Motor neuron (in vitro differentiated cells): ENCODE results near the gene GSG1L2. TPM values are rescaled to one million over a fixed set of nuclear protein-coding genes. Genes with fewer than 3 reads are reported as not detected.

Experiments used
- ATAC-seq, 8 experiments: fragments of 200-7000 bp; cut with Tn5 transposase; replicated peaks in 6 of 8; 2 replicates each; pipeline ENCODE4 v1.8.0; 2021; ENCODE audit warnings: mild to moderate bottlenecking in 8 of 8, moderate library complexity in 8 of 8
- H3K27ac ChIP-seq, 2 donors: fragments of 250-450 bp; sonication (Bioruptor Pico); 2 replicates each; pipeline ENCODE4 v1.9.0; 2021; ENCODE audit warnings: antibody characterized with exemption in 2 of 2, mild to moderate bottlenecking in 2 of 2, moderate library complexity in 1 of 2
- H3K4me1 ChIP-seq, 2 donors: fragments of 250-450 bp; sonication (Bioruptor Pico); replicated peaks in 1 of 2; 2 replicates each; pipeline ENCODE4 v1.6.1; 2021; ENCODE audit warnings: antibody characterized with exemption in 2 of 2, mild to moderate bottlenecking in 2 of 2, moderate library complexity in 1 of 2
- H3K4me3 ChIP-seq, 5 donors: fragments of 250-450 bp; sonication (Bioruptor Pico); 2 replicates each; pipeline ENCODE4 v1.9.0; 2021; ENCODE audit warnings: antibody characterized with exemption in 5 of 5, mild to moderate bottlenecking in 5 of 5, moderate library complexity in 4 of 5
- WGBS, 10 experiments: fragments of 450-650 bp; shearing (Covaris generic); methylation state at CpG; one replicate each; pipeline ENCODE4 v1.0.0; 2022; 5-methylcytosine and 5-hydroxymethylcytosine counted together
- in situ Hi-C, 9 experiments: fragments of 400-800 bp; cut with MboI; loops; one replicate each; pipeline ENCODE4 v1.15.0; 2021; ENCODE audit warnings: low sequenced_read_pairs in 9 of 9, low pct_unique_long_range_greater_than_20kb in 2 of 9; ENCODE audit not compliant: unreplicated experiment in 9 of 9
- total RNA-seq, 8 experiments: library from RNA; unstranded; fragments of 300-600 nt; gene quantifications; 2 replicates each; pipeline versions ENCODE4 v1.2.3 to v1.2.4, GENCODE V29; 2022

Gene GSG1L2
- total RNA-seq, result not detected

- in situ Hi-C loops, result no loop called here
- H3K4me3 ChIP-seq, result no peak within 1 kb of the TSS
- no peak for ATAC-seq
- 63 to 100% (median 80%) methylated on average over 1 to 10 of the region's 15 CpGs; no CpG with 5 or more reads in 7 of the 10 experiments for WGBS, 10 experiments
- no peaks in the 10 kb centered on the region for H3K4me1 ChIP-seq
- no peak within 1 kb of the TSS for H3K27ac ChIP-seq
These were observed at the start of gene GSG1L2 for GRCh38 chr17:9821921-9822320. Gene GSG1L2 (minus strand): TSS chr17:9822079. CDS start chr17:9822071, 8 bp downstream.

GRCh38 chr17:9868552-9868951, 46.7 kb upstream of the GSG1L2 start:
- peak in 5 of 8 experiments; percentile 49 to 98 (median 86) for ATAC-seq
- H3K4me1 ChIP-seq, result peaks cover 3 to 9% of the 10 kb centered on the region in 2 donors
- H3K4me3 ChIP-seq, result no peak overlapping the region
- in situ Hi-C loops, result no loop called here
- WGBS, 10 experiments, result 0 to 42% (median 11%) methylated on average over 1 to 3 of the region's 3 CpGs; no CpG with 5 or more reads in 3 of the 10 experiments
- H3K27ac ChIP-seq, result no peak overlapping the region

GRCh38 chr17:9865586-9865985, 43.7 kb upstream of the GSG1L2 start:
- WGBS, 10 experiments, result 0 to 60% (median 28%) methylated on average over 1 of the region's 1 CpG; no CpG with 5 or more reads in 2 of the 10 experiments
- in situ Hi-C loops, result no loop called here
- Histone ChIP-seq H3K27ac (no peak overlapping the region), H3K4me3 (no peak overlapping the region), H3K4me1 (peaks cover 3 to 9% of the 10 kb centered on the region in 2 donors)
- ATAC-seq, result no peak

DNA sequence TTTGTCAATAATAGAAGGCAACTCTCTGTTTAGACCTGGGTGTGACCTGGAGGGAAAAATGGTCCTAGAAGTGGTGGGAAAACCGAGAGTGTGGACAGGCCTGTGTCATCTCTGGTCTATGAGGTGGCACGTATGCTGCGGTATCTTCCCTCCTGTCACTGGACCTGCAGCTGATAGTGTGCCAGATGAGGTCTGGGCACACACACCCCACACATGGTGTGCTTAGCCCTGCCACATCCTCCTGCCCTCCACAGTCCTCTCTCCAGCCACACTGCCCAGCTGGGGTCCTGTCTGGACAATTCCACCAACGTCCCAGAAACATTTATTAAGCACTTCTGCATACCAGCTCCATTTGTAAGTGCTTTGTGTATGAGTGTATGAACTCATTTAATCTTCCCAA, 41.1 kb upstream of the GSG1L2 start:
- WGBS, 10 experiments, result 0 to 74% (median 57%) methylated on average over 1 to 4 of the region's 4 CpGs; no CpG with 5 or more reads in 6 of the 10 experiments
- Histone ChIP-seq H3K4me3 (no peak overlapping the region), H3K4me1 (no peaks in the 10 kb centered on the region), H3K27ac (no peak overlapping the region)
- in situ Hi-C loops, result no loop called here
- ATAC-seq, result no peak

DNA sequence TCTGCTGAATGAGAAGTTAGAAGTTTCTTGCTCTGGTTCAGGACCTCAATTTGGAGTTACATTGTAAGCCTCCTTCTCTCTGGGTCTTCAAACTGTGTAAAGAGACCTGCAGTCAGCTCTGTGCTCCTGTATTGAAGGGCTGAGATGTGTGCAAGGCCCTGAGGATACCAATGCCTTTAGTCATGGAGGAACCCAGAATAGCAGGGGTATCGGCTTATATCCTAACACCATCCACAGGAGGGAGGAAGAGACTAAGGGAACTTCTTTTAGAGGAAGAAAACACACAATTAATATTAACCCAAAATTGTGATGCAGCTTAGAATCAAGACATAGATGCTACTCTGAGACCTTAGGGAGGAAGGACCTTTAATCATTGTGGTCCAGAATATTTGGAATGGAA, 40.3 kb upstream of the GSG1L2 start:
- Histone ChIP-seq H3K4me3 (no peak overlapping the region), H3K4me1 (no peaks in the 10 kb centered on the region), H3K27ac (no peak overlapping the region)
- ATAC-seq, result no peak
- in situ Hi-C loops, result no loop called here
- 17 to 67% (median 55%) methylated on average over 1 of the region's 1 CpG; no CpG with 5 or more reads in 7 of the 10 experiments for WGBS, 10 experiments

GRCh38 chr17:9860851-9861250, 39.0 kb upstream of the GSG1L2 start:
- in situ Hi-C loops, result no loop called here
- H3K4me3 ChIP-seq, result no peak overlapping the region
- H3K27ac ChIP-seq, result no peak overlapping the region
- ATAC-seq, result no peak
- 17 to 100% (median 67%) methylated on average over 2 to 6 of the region's 7 CpGs; no CpG with 5 or more reads in 2 of the 10 experiments for WGBS, 10 experiments
- H3K4me1 ChIP-seq, result no peaks in the 10 kb centered on the region

GRCh38 chr17:9859781-9860180, 37.9 kb upstream of the GSG1L2 start:
- Histone ChIP-seq H3K4me3 (no peak overlapping the region), H3K27ac (no peak overlapping the region), H3K4me1 (no peaks in the 10 kb centered on the region)
- no peak for ATAC-seq
- in situ Hi-C loops, result no loop called here
- WGBS, 10 experiments, result 0 to 85% (median 75%) methylated on average over 2 to 4 of the region's 5 CpGs; no CpG with 5 or more reads in 7 of the 10 experiments

DNA sequence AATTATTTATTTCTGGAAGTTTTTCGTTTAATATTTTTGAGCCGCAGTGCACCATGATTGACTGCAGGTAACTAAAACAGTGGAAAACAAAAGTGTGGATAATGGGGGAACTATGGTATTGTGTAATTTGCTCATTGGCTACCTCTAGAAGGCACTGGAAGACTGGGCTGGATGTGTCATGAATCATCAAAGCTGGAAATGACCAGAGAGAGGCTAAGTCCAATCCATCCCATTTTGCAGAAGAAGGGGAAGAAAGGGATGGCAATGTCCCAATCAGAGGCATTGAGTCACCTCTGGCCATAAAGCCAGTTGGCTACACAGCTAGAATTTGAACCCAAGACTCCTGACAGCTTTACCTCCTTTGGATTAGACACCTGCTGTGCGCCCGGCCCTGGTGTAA, 33.2 kb upstream of the GSG1L2 start:
- no peak for ATAC-seq
- in situ Hi-C loops, result no loop called here
- 67 to 94% (median 87%) methylated on average over 2 to 4 of the region's 4 CpGs; no CpG with 5 or more reads in 1 of the 10 experiments for WGBS, 10 experiments
- no peaks in the 10 kb centered on the region for H3K4me1 ChIP-seq
- H3K27ac ChIP-seq, result no peak overlapping the region
- no peak overlapping the region for H3K4me3 ChIP-seq

GRCh38 chr17:9854255-9854654, 32.4 kb upstream of the GSG1L2 start:
- Histone ChIP-seq H3K27ac (no peak overlapping the region), H3K4me1 (no peaks in the 10 kb centered on the region), H3K4me3 (no peak overlapping the region)
- in situ Hi-C loops, result no loop called here
- WGBS, 10 experiments, result 0 to 67% (median 33%) methylated on average over 1 to 5 of the region's 5 CpGs; no CpG with 5 or more reads in 1 of the 10 experiments
- no peak for ATAC-seq

DNA sequence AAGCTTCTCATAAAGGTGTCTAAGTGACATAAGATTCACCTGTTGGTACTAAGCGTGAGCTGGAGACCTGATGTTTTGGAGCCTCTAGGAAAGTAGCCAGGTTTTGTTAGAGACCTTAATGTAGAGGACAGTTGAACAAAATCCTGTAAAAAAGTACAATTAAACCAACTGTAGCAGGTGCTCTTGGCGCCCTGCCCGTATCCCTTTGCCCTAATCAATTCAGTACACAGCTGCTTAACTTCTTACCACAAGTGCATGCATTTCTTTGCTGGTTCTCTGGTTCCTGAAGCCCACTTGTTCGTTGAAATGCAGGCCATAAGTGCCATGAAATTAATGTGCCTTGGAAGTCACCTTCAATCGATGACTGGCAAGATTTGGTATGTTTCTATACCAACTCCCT, 28.3 kb upstream of the GSG1L2 start:
- in situ Hi-C loops, result no loop called here
- Histone ChIP-seq H3K27ac (no peak overlapping the region), H3K4me1 (no peaks in the 10 kb centered on the region), H3K4me3 (no peak overlapping the region)
- WGBS, 10 experiments, result 22 to 100% (median 71%) methylated on average over 1 to 5 of the region's 5 CpGs
- ATAC-seq, result no peak

DNA sequence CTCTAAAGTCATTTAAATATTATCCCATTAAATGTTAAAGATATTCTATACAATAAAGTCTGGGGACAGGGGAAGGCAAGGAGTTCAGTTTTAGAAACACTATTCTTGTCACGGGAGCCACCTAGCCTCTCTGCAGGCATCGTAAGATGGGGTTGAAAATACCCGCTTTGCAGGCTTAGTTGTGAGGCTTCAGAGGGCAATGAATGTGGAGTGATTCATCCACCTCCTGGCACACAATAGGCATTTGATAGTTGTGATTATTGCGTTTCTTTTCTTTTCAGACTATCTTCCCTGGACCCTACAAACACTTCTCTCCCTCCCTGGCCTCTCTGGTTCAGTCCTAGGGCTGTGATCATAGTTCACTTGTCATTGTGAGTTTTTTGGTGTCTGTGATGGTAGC, 23.4 kb upstream of the GSG1L2 start:
- 47 to 100% (median 70%) methylated on average over 1 to 4 of the region's 4 CpGs; no CpG with 5 or more reads in 2 of the 10 experiments for WGBS, 10 experiments
- Histone ChIP-seq H3K4me1 (no peaks in the 10 kb centered on the region), H3K27ac (no peak overlapping the region), H3K4me3 (no peak overlapping the region)
- in situ Hi-C loops, result no loop called here
- no peak for ATAC-seq

- Histone ChIP-seq H3K4me3 (no peak overlapping the region), H3K4me1 (no peaks in the 10 kb centered on the region), H3K27ac (no peak overlapping the region)
- 0 to 81% (median 60%) methylated on average over 1 to 6 of the region's 8 CpGs; no CpG with 5 or more reads in 3 of the 10 experiments for WGBS, 10 experiments
- ATAC-seq, result no peak
- in situ Hi-C loops, result no loop called here
These were observed 22.3 kb upstream of the GSG1L2 start for GRCh38 chr17:9844153-9844552.

DNA sequence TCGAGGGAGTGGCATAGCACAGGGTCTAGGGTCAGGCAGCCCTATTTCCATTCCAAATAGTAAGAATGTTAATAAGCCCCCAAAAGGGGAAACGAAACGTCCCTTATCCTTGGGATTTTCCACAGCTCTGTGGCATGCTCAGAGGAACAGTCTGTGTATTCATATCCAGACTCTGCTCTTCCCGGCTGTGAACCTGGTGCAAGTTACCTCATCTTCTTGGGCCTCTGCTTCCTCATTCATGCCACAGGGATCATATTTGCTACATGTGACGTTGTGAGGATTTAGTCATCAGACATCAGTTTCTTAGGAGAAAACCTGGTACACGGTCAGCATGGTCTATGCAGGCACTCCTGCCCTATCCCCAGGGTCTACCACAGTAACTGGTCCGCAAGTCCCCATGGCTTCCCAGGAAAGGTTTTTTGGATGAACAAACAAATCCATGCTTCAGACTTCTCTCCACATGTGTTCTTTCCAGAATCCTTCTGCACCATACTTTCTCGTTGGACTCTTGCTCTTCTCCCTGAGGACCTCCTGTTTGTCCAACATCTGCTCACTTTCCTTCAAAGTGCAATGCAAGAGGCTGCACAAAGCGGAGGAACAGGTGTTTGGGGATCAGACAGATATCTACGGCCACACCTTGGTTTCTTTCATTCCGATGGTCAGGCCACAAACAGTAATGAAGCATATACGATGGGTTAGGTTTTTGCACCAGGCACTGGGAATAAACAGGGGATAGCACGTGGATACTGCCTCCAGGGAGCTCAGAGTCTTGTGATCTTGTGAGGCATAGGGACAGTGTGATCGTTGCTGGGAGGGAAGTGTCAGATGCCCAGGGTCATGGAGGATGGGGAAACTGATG, 21.5 kb upstream of the GSG1L2 start:
- Histone ChIP-seq H3K27ac (no peak overlapping the region), H3K4me3 (no peak overlapping the region), H3K4me1 (no peaks in the 10 kb centered on the region)
- in situ Hi-C loops, result no loop called here
- ATAC-seq, result no peak
- WGBS, 10 experiments, result 28 to 84% (median 67%) methylated on average over 3 to 8 of the region's 14 CpGs; no CpG with 5 or more reads in 2 of the 10 experiments
